Heart left ventricle (tissue), 13 donors: Measurements from ENCODE around the gene ARID5B.

Source experiments
- CTCF ChIP-seq, 12 donors: fragments of 200-600 bp; sonication (generic) in 4 of 12; IDR thresholded peaks; one replicate each; pipeline versions ENCODE4 v1.5.0 to v1.8.0; 2018 to 2022; ENCODE audit warnings: antibody characterized with exemption in 12 of 12, mild to moderate bottlenecking in 5 of 12
- POLR2A ChIP-seq, 2 donors: fragments of 450-650 bp; IDR thresholded peaks; one replicate each; pipeline ENCODE4 v1.6.1; 2017; ENCODE audit warnings: antibody characterized with exemption in 2 of 2, mild to moderate bottlenecking in 2 of 2, moderate library complexity in 2 of 2
- donor health status: ischemic (EF 13 %, LVEDD 7.1; RV severe dilation, severe dysfunction).
- donor health status: DM: no; HTN: yes; CAD: no.
- donor health status: DM: no; HTN: no; CAD: no.
- donor health status: ischemic (EF 25% LVEDD 6.9; RV normal size, moderate dysfunction).
- donor health status: ischemic (EF 25% LVEDD 5.7; RV mildly dilated, moderate dysfunction).
- donor health status: ischemic (EF 35%, LVEDD 5.7; RV mildly dilated, moderate dysfunction).
- donor health status: nonischemic (EF 11% LVEDD 7.7; RV severe dilation, severe dysfunction).
- donor health status: DM: yes; HTN: yes; CAD: no.
- donor health status: PGD.
- donor health status: ischemic (EF 29% LVEDD 5.4; RV normal size, mild dysfunction).
- donor health status: nonischemic (EF 23%, LVEDD 6.1; RV moderate dilation, normal function).

- TF ChIP-seq CTCF (IDR thresholded peaks at IDR 0.05) = no peak
- TF ChIP-seq POLR2A (IDR thresholded peaks at IDR 0.05) = no peak
Observed at GRCh38 chr10:62085821-62086220, 184.3 kb downstream of the ARID5B start.
